Adrenal gland (tissue), 5 donors: ENCODE measurements around the gene MYH7.

Experiments
- POLR2A ChIP-seq, 2 donors: fragments of 450-650 bp; IDR thresholded peaks; one replicate each; pipeline ENCODE4 v1.6.1; 2017; ENCODE audit warnings: antibody characterized with exemption in 2 of 2, mild to moderate bottlenecking in 2 of 2, moderate library complexity in 1 of 2
- TF ChIP-seq, protein P1 (sequence below), 6 experiments: fragments of 450-650 bp in 4 of 6; fragments of 200-600 bp in 2 of 6; sonication (generic) in 1 of 6; IDR thresholded peaks; 1 replicate in 5 of 6; 2 replicates in 1 of 6; pipeline versions ENCODE4 v1.5.1 to v1.8.0; 2016 to 2021; ENCODE audit warnings: antibody characterized with exemption in 6 of 6, mild to moderate bottlenecking in 2 of 6, moderate library complexity in 1 of 6
- donor health status: DM: no; HTN: no; CAD: no.

DNA sequence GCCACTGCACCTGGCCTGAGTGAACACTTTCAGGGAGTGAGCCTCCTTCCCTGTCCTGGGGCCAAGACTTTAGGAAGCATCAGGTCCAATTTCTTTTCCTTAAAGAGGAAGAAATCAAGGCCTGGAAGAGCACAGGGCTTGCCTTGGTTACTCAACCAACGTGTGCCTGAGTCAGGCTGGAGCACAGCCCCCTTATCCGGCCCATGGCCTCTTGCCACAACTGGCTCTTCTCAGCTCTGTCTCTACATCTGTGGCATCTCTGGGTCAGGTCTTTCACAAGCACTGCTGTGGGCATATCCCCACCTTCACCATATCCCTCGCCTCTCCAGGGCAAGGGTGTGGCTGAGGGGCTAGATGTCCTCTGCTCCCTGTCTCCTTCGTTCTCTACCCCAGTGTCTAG is 34.2 kb downstream of the MYH7 start:
- TF ChIP-seq POLR2A (IDR thresholded peaks at IDR 0.05), result no peak
- TF ChIP-seq, protein P1, sequence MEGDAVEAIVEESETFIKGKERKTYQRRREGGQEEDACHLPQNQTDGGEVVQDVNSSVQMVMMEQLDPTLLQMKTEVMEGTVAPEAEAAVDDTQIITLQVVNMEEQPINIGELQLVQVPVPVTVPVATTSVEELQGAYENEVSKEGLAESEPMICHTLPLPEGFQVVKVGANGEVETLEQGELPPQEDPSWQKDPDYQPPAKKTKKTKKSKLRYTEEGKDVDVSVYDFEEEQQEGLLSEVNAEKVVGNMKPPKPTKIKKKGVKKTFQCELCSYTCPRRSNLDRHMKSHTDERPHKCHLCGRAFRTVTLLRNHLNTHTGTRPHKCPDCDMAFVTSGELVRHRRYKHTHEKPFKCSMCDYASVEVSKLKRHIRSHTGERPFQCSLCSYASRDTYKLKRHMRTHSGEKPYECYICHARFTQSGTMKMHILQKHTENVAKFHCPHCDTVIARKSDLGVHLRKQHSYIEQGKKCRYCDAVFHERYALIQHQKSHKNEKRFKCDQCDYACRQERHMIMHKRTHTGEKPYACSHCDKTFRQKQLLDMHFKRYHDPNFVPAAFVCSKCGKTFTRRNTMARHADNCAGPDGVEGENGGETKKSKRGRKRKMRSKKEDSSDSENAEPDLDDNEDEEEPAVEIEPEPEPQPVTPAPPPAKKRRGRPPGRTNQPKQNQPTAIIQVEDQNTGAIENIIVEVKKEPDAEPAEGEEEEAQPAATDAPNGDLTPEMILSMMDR (IDR thresholded peaks at IDR 0.05), result no peak
